MM.1S (cell line): Measurements from ENCODE around the gene TOMT.

Experiments
- DNase-seq: peaks from one replicate; pipeline ENCODE4 v3.0.0-alpha.2; 2015
- H2AFZ ChIP-seq: fragments of 300-600 bp; sonication (generic); 2 replicates; pipeline ENCODE4 v1.6.0; 2016; ENCODE audit warnings: antibody characterized with exemption, low read length
- H3F3A ChIP-seq: fragments of 300-600 bp; sonication (generic); 2 replicates; pipeline ENCODE4 v1.6.1; 2016; ENCODE audit warnings: mild to moderate bottlenecking, antibody characterized with exemption, low read length, moderate library complexity, mixed read lengths; ENCODE audit not compliant: insufficient read depth
- H3K27ac ChIP-seq: fragments of 300-600 bp; sonication (generic); 2 replicates; pipeline ENCODE4 v1.5.1; 2016; ENCODE audit warnings: mild to moderate bottlenecking, low read length
- H3K27me3 ChIP-seq: fragments of 300-600 bp; sonication (generic); replicated peaks from 2 replicates; pipeline ENCODE4 v1.6.0; 2016; ENCODE audit warnings: low read length; ENCODE audit not compliant: insufficient read depth
- H3K36me3 ChIP-seq: fragments of 300-600 bp; sonication (generic); replicated peaks from 2 replicates; pipeline ENCODE4 v1.6.1; 2016; ENCODE audit warnings: mild to moderate bottlenecking, low read length, mixed read lengths; ENCODE audit not compliant: insufficient read depth
- H3K4me1 ChIP-seq: fragments of 300-600 bp; sonication (generic); 2 replicates; pipeline ENCODE4 v1.6.1; 2016; ENCODE audit warnings: low read length, mixed read lengths
- H3K4me2 ChIP-seq: fragments of 300-600 bp; sonication (generic); 2 replicates; pipeline ENCODE4 v1.6.0; 2016; ENCODE audit warnings: low read depth, low read length
- H3K4me3 ChIP-seq: fragments of 300-600 bp; sonication (generic); 2 replicates; pipeline ENCODE4 v1.5.1; 2016; ENCODE audit warnings: low read length, mixed read lengths
- H3K79me2 ChIP-seq: fragments of 300-600 bp; sonication (generic); 2 replicates; pipeline ENCODE4 v1.6.1; 2016; ENCODE audit warnings: mixed run types, low read length, mixed read lengths
- H3K9ac ChIP-seq: fragments of 300-600 bp; sonication (generic); 2 replicates; pipeline ENCODE4 v1.6.1; 2016; ENCODE audit warnings: low read length, mixed read lengths
- H3K9me2 ChIP-seq: fragments of 300-600 bp; sonication (generic); replicated peaks from 2 replicates; pipeline ENCODE4 v1.6.1; 2016; ENCODE audit warnings: mild to moderate bottlenecking, low read length, mixed read lengths; ENCODE audit not compliant: insufficient read depth
- H3K9me3 ChIP-seq: fragments of 300-600 bp; sonication (generic); replicated peaks from 2 replicates; pipeline ENCODE4 v1.6.1; 2016; ENCODE audit warnings: mild to moderate bottlenecking, low read length, mixed read lengths; ENCODE audit not compliant: insufficient read depth
- H4K20me1 ChIP-seq: fragments of 300-600 bp; sonication (generic); 2 replicates; pipeline ENCODE4 v1.6.1; 2016; ENCODE audit warnings: mild to moderate bottlenecking, low read length, moderate library complexity, mixed read lengths; ENCODE audit not compliant: insufficient read depth
- CTCF ChIP-seq: fragments of 300-600 bp; sonication (generic); IDR thresholded peaks from 2 replicates; pipeline ENCODE4 v1.5.1; 2016; ENCODE audit warnings: antibody characterized with exemption, low read length, mixed read lengths
- EZH2 ChIP-seq: fragments of 300-600 bp; sonication (generic); optimal IDR thresholded peaks from 2 replicates; pipeline ENCODE3; 2017; ENCODE audit warnings: low read depth, mild to moderate bottlenecking, antibody characterized with exemption, low read length, mixed read lengths
- EZH2phosphoT487 ChIP-seq: fragments of 300-600 bp; sonication (generic); IDR thresholded peaks from 2 replicates; pipeline ENCODE4 v1.6.1; 2018; ENCODE audit warnings: antibody characterized with exemption, low read length

The TOMT gene

GRCh38 chr11:72078477-72078876 lies 27.2 kb upstream of the TOMT start:
- Histone ChIP-seq H3K9me3 (no peaks in the 10 kb centered on the region), H4K20me1 (no peaks in the 10 kb centered on the region), H3K27me3 (no peaks in the 10 kb centered on the region), H3K4me2 (peak overlapping the region; percentile 75), H3K4me3 (peak overlapping the region; percentile 91), H3K79me2 (peaks cover 64% of the 10 kb centered on the region), H3K4me1 (peaks cover 33% of the 10 kb centered on the region), H3F3A (peaks cover 19% of the 10 kb centered on the region), H3K9ac (peak overlapping the region; percentile 79; the same call in 1 of the 2 replicates), H2AFZ (no peak overlapping the region), H3K36me3 (no peaks in the 10 kb centered on the region), H3K27ac (no peak overlapping the region), H3K9me2 (no peaks in the 10 kb centered on the region)
- DNase-seq, result no peak
- TF ChIP-seq EZH2phosphoT487 (no peak), EZH2 (no peak), CTCF (no peak)

- no peak for DNase-seq
- TF ChIP-seq EZH2 (no peak), EZH2phosphoT487 (no peak), CTCF (no peak)
- Histone ChIP-seq H4K20me1 (no peaks in the 10 kb centered on the region), H2AFZ (peak overlapping the region; percentile 39; the same call in 1 of the 2 replicates), H3K36me3 (no peaks in the 10 kb centered on the region), H3K27me3 (no peaks in the 10 kb centered on the region), H3K9ac (peak overlapping the region; percentile 79), H3F3A (peaks cover 16% of the 10 kb centered on the region), H3K4me1 (peaks cover 31% of the 10 kb centered on the region), H3K79me2 (peaks cover 52% of the 10 kb centered on the region), H3K27ac (peak overlapping the region; percentile 60; the same call in 1 of the 2 replicates), H3K4me3 (peak overlapping the region; percentile 91), H3K9me2 (no peaks in the 10 kb centered on the region), H3K9me3 (no peaks in the 10 kb centered on the region), H3K4me2 (peak overlapping the region; percentile 75)
Measured at GRCh38 chr11:72079819-72080325, 25.9 kb upstream of the TOMT start.

- Histone ChIP-seq H3K79me2 (peaks cover 45% of the 10 kb centered on the region), H3K36me3 (no peaks in the 10 kb centered on the region), H3K4me3 (peak within 1 kb of the TSS; percentile 91), H4K20me1 (no peaks in the 10 kb centered on the region), H3K9me2 (no peaks in the 10 kb centered on the region), H3K4me2 (peak within 1 kb of the TSS; percentile 80), H2AFZ (peak within 1 kb of the TSS; percentile 46), H3F3A (peaks cover 16% of the 10 kb centered on the region), H3K4me1 (peaks cover 31% of the 10 kb centered on the region), H3K27me3 (no peaks in the 10 kb centered on the region), H3K27ac (peak within 1 kb of the TSS; percentile 60; the same call in 1 of the 2 replicates), H3K9ac (peak within 1 kb of the TSS; percentile 79), H3K9me3 (no peaks in the 10 kb centered on the region)
- TF ChIP-seq CTCF (no peak), EZH2 (no peak), EZH2phosphoT487 (no peak)
- DNase-seq, result peak; percentile 100
Measured at GRCh38 chr11:72080326-72081183, 25.2 kb upstream of the TOMT start, which contains the start of the genes LRRC51 and NUMA1. TSS of gene LRRC51 (plus strand) at chr11:72080850. CDS start at chr11:72089084, 8,234 bp downstream. TSS of gene NUMA1 (minus strand) at chr11:72080542. CDS start at chr11:72035943, 44,599 bp downstream.
